Uterus (tissue), 2 donors: ENCODE results near the gene FAM117A.

Source experiments
- CTCF ChIP-seq, 4 experiments: fragments of 200-600 bp in 2 of 4; fragments of 450-650 bp in 2 of 4; sonication (generic) in 2 of 4; IDR thresholded peaks; one replicate each; pipeline ENCODE4 v1.5.1; 2016 to 2019; ENCODE audit warnings: antibody characterized with exemption in 4 of 4, mild to moderate bottlenecking in 2 of 4, moderate library complexity in 1 of 4
- POLR2A ChIP-seq, 2 donors: fragments of 450-650 bp; IDR thresholded peaks; one replicate each; pipeline ENCODE4 v1.6.1; 2016; ENCODE audit warnings: antibody characterized with exemption in 2 of 2, mild to moderate bottlenecking in 1 of 2, moderate library complexity in 1 of 2

- TF ChIP-seq POLR2A (IDR thresholded peaks at IDR 0.05) (no peak), CTCF (IDR thresholded peaks at IDR 0.05) (no peak)
Measured at GRCh38 chr17:49739641-49740271, 24.2 kb downstream of the FAM117A start.
